GM12873 (cell line): Measurements from ENCODE around the gene EEFSEC.

ENCODE experiments used
- TF ChIP-seq, protein P1 (sequence below): IDR thresholded peaks from 2 replicates; pipeline ENCODE4 v1.5.1; 2012; ENCODE audit warnings: low read depth, mild to moderate bottlenecking, moderate library complexity, low read length, control low read depth; ENCODE audit not compliant: insufficient read depth; ENCODE audit errors: missing control alignments

EEFSEC gene

DNA sequence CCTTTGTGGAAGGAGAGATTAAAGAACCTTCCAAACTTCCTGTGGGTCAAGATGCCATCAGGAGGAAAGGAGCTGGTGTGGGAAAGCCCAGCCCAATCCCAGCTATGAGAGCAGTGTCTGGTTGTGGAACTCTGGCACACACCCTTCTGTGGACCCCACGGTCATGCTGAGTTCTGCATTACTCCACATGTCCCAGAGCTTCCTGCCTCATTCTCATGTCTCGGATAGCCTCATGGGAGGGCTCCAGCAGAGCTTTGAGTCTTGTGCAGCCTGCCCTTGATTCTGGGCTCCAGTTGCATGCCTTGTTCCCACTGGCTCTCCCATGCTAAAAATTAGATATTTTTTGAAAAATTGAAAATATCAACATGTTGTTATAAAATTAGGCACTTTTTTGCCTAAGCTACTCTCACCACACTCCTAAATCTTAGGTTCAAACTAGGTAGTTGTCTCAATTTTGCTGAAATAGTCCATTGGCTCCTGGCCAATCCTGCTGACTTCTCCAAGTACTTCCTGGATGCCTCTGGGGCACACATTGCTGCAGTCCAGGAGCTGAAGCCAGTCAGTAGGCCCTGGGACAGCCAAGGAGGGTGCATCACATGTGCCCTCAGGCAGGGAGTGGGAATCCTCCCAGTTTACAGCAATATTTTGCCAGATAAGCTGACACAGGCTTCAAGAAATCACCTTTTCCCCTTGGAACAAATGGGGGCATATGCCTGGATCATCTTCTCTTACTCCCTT is 144.3 kb downstream of the EEFSEC start:
- TF ChIP-seq, protein P1, sequence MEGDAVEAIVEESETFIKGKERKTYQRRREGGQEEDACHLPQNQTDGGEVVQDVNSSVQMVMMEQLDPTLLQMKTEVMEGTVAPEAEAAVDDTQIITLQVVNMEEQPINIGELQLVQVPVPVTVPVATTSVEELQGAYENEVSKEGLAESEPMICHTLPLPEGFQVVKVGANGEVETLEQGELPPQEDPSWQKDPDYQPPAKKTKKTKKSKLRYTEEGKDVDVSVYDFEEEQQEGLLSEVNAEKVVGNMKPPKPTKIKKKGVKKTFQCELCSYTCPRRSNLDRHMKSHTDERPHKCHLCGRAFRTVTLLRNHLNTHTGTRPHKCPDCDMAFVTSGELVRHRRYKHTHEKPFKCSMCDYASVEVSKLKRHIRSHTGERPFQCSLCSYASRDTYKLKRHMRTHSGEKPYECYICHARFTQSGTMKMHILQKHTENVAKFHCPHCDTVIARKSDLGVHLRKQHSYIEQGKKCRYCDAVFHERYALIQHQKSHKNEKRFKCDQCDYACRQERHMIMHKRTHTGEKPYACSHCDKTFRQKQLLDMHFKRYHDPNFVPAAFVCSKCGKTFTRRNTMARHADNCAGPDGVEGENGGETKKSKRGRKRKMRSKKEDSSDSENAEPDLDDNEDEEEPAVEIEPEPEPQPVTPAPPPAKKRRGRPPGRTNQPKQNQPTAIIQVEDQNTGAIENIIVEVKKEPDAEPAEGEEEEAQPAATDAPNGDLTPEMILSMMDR, result no peak

GRCh38 chr3:128301186-128302023 is 148.1 kb downstream of the EEFSEC start:
- TF ChIP-seq, protein P1, result no peak

- TF ChIP-seq, protein P1, result no peak
These were observed 153.2 kb downstream of the EEFSEC start for GRCh38 chr3:128306481-128306880.

GRCh38 chr3:128307029-128307633 is 153.8 kb downstream of the EEFSEC start:
- TF ChIP-seq, protein P1, result no peak

DNA sequence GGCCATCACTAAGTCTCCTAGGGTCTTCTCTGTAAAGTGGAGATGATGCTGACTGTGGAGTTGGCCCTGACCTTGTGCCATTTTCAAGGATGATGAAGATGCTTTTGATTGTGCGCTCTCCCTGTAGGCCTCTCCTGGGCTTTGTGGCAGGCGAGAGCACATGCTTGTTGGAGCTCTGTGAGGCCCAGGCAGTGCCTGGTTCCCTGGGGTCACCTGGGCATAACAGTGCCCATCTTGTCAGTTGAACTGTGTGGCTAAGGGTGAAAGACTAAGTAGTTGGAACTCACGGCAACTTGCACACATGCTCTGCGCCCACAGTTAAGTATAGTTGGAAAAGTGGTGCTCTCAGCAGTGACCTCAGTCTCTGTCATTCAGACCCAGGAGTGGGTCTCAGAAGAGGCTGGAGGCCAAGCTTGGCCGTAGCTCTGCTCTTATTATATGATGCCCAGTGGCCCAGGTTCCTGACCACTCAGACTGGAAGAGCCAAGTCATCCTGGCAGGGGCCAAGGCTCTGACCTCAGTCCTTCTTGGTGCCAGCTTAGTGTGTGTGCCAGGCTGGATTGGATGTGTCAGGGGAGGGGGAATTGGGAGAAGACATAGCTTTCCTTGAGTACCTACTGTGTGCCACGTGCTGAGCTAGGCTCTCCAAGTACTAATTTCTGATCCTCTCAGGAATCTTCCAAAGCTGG is 154.6 kb downstream of the EEFSEC start:
- TF ChIP-seq, protein P1, result no peak

DNA sequence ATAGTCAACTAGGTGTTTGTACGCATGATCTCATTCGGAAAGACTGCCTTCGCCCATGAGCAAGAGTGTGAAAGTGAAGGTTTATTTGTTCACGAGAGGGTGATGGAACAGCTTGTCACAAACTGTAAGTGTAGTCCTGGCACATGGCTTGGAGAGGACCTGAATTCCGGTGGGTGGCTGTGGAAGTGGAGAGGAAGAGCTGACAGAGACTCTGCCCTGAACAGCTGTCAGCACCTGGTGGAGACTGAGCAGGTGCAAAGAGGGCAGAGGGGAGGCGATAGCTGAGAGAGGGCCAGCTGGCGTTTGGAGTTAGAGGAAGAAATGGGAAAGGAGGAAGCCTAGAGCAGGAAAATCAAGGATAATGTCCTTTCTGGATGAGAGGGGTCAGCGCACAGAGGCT is 155.7 kb downstream of the EEFSEC start:
- TF ChIP-seq, protein P1, result no peak
